NCI-H2171 treated with DMSO at 0.1 percent for 48 hours (cell line): ENCODE measurements around the gene NPHP1.
"Not testable (repeated sequence)": the region's sequence is repeated elsewhere in the genome, so short reads cannot be mapped to it uniquely, and the experiment has no call there.

Source experiments
- DNase-seq: peaks from one replicate; lab custom pipeline; 2025; lab: John Stamatoyannopoulos, UW

Gene NPHP1

GRCh38 chr2:110197452-110197851 lies 7.4 kb downstream of the NPHP1 start:
- DNase-seq: no peak

GRCh38 chr2:110190169-110190568 lies 14.6 kb downstream of the NPHP1 start:
- DNase-seq: not testable (repeated sequence)

DNA sequence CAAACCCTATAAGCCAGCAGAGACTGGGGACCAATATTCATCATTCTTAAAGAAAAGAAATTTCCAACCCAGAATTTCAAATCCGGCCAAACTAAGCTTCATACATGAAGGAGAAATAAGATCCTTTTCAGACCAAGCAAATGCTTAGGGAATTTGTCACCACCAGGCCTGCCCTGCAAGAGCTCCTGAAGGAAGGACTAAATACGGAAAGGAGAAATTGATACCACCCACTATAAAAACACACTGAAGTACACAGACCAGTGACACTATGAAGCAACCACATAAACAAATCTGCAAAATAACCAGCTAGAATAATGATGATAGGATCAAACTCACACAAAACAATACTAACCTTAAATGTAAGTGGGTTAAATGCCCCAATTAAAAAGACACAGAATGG lies 22.4 kb downstream of the NPHP1 start:
- DNase-seq: no peak

DNA sequence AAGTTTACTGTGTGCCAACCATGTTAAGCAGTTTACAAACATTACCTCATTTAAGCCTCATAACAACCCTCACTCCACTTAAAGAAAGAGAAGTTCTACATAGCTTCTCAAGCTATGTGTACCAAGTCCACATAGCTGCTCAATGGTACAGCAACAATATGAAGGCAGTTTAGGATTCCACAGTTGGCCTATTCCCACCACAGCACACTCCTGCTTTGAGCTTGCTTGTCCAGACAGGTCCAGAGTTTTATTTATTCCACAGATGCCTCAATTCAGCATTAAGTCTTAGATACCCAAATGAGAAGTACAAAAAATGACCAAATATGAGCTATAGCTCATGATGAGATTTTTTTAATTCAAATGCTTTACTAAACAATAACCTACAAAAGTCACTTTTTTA lies 24.8 kb downstream of the NPHP1 start:
- no peak for DNase-seq

DNA sequence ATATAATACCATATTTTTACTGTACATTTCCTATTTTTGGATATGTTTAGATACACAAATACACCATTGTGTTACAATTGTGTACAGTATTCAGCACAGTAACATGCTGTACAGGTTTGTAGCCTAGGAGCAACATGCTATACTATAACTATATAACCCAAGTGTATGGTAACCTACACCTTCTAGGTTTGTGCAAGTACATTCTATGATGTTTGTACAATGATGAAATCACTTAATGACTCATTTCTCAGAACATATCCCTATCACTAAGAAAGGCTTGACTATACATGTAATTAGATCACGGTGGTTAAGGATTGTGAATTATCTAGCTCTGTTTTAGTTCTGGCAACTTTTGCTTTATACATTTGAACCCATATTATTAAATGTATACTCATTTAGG lies 31.3 kb downstream of the NPHP1 start:
- no peak for DNase-seq

GRCh38 chr2:110172506-110172905 lies 32.3 kb downstream of the NPHP1 start:
- DNase-seq: no peak

GRCh38 chr2:110170102-110170501 lies 34.7 kb downstream of the NPHP1 start:
- no peak for DNase-seq

GRCh38 chr2:110167326-110168000 lies 37.4 kb downstream of the NPHP1 start:
- DNase-seq: no peak

GRCh38 chr2:110166266-110166665 lies 38.5 kb downstream of the NPHP1 start:
- no peak for DNase-seq

- peak; percentile 65 for DNase-seq
Observed at GRCh38 chr2:110157153-110157793, 47.5 kb downstream of the NPHP1 start.

GRCh38 chr2:110154828-110155227 lies 50.0 kb downstream of the NPHP1 start:
- not testable (repeated sequence) for DNase-seq

- not testable (repeated sequence) for DNase-seq
Observed at GRCh38 chr2:110154188-110154587, 50.6 kb downstream of the NPHP1 start.

DNA sequence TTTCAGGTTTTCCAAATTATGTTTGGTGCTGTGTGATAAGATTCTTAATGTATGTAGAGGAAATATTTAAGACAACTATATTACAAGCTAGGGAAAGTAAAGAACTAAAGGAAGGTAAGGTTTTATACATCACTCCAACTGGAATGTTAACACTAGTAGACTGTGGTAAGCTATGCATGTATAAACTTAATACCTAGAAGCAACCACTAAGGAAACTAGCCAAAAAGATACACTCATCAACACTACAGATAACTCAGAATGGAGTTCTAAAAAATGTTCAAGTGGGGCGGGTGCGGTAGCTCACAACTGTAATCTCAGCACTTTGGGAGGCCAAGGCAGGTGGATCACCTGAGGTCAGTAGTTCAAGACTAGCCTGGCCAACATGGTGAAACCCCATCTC lies 51.4 kb downstream of the NPHP1 start:
- no peak for DNase-seq

GRCh38 chr2:110152943-110153342 lies 51.9 kb downstream of the NPHP1 start:
- no peak for DNase-seq

GRCh38 chr2:110149330-110150220 lies 55.2 kb downstream of the NPHP1 start:
- no peak for DNase-seq

DNA sequence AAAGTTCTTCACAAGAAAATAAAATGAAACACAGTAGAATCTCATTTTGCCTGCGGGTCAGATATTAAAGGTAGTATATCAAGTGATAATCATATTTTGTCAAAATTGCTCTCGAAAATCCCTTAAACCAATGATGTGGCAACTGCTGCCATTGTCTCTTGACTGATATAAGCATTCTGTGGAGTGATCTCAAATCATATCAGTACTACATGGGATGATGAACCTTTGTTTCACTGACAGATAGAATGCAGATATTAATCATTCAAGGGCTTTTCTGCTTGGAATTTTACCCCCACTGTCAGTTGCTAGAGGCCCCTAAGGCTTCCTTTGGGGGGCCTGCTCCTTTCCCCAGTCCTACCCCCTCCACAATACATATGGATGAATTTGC lies 57.9 kb downstream of the NPHP1 start:
- DNase-seq: no peak

GRCh38 chr2:110146183-110146944 lies 58.4 kb downstream of the NPHP1 start:
- no peak for DNase-seq

DNA sequence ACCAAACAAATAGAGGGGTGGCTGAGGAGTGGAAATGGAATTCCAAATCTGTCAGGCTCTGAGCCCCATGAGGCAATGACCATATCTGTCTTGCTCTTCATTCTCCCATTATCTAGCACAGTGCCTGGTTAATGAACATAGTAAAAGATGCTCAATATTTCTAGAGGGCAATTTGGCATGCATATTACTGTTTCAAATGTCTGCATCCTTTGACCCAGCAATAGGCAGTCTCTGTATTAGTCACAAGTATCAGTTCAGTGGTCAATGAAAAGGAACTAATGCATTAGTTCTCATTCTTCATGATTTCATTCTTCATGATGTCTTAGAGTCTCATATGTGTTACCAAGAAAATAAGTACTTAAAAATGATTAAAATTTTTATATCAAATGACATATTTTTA lies 60.8 kb downstream of the NPHP1 start:
- no peak for DNase-seq

DNA sequence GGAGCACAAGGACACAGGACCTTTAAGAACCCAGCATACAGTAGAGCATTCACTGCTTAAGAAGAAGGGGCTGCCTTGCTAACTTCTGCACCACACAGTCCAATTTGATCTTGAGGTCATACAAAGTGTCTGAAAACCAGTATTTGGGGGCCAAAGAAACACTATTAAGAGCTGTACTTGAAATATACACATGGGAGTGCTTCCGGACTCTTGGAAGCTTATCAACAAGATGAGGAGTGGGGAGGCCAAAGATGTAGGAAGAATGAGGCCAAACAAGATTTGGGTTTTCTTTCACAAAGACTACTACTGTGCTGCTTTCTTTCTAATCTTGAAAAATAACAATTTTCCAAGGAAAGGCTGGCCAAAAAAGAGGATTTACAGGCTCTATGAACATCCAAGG lies 64.4 kb downstream of the NPHP1 start:
- no peak for DNase-seq

- DNase-seq: no peak
Observed at GRCh38 chr2:110134025-110134424, 70.8 kb downstream of the NPHP1 start.

DNA sequence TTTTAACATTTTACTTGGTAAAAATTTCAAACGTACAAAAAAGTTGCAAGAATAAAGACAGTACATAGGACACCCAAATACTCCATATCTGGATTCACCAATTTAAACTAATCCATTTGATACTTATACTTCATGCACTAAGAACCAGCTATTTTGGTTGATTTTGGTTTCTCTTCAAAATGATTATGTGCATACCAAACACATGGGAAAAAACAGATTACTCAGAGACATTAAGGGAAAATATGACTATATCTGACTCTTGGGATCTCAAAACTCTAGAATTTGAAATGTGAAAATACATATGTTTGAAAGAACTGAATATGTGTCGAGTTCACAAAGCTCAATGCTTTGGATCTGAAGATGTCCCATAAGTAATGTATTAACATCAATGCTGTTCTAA lies 73.6 kb downstream of the NPHP1 start:
- DNase-seq: no peak

- no peak for DNase-seq
Observed at GRCh38 chr2:110130757-110131156, 74.1 kb downstream of the NPHP1 start.
